Mesodermal cell (in vitro differentiated cells): Measurements from ENCODE around the gene TUNAR.

Source experiments
- H3K27ac ChIP-seq: 2 replicates; pipeline ENCODE4 v1.7.0; 2013; ENCODE audit warnings: mild to moderate bottlenecking, low read depth, low read length, moderate library complexity; ENCODE audit not compliant: severe bottlenecking
- H3K36me3 ChIP-seq: 2 replicates; pipeline ENCODE4 v1.7.1; 2013; ENCODE audit warnings: mild to moderate bottlenecking, low read length, moderate library complexity; ENCODE audit not compliant: control insufficient read depth, insufficient read depth
- H3K4me1 ChIP-seq: one replicate; pipeline ENCODE4 v1.7.1; 2013; ENCODE audit warnings: mild to moderate bottlenecking, low read length; ENCODE audit not compliant: insufficient read depth, control insufficient read depth, poor library complexity, severe bottlenecking
- H3K4me3 ChIP-seq: 2 replicates; pipeline ENCODE4 v1.7.0; 2013; ENCODE audit warnings: low read length, control low read depth, mild to moderate bottlenecking; ENCODE audit not compliant: insufficient read depth, poor library complexity, severe bottlenecking; ENCODE audit errors: extremely low read depth
- H3K9me3 ChIP-seq: 2 replicates; pipeline ENCODE4 v1.7.1; 2013; ENCODE audit warnings: mild to moderate bottlenecking, low read length, moderate library complexity; ENCODE audit not compliant: control insufficient read depth
- whole genome bisulfite sequencing, 2 experiments: methylation state at CpG; one replicate each; pipeline ENCODE4 v1.1.5; 2013; ENCODE audit warnings: missing lambda C conversion rate in 2 of 2; ENCODE audit not compliant: insufficient coverage in 2 of 2; 5-methylcytosine and 5-hydroxymethylcytosine counted together

Gene TUNAR

GRCh38 chr14:95889236-95889979 lies 12.8 kb downstream of the TUNAR start:
- H3K27ac ChIP-seq = no peak overlapping the region
- peaks cover 6% of the 10 kb centered on the region for H3K4me1 ChIP-seq
- no peaks in the 10 kb centered on the region for H3K9me3 ChIP-seq
- no peaks in the 10 kb centered on the region for H3K36me3 ChIP-seq
- H3K4me3 ChIP-seq = no peak overlapping the region
- WGBS, 2 experiments = 87 to 93% methylated on average over 5 to 7 of the region's 11 CpGs

GRCh38 chr14:95891742-95892141 lies 15.1 kb downstream of the TUNAR start:
- Histone ChIP-seq H3K4me1 (peaks cover 3% of the 10 kb centered on the region), H3K4me3 (no peak overlapping the region), H3K27ac (no peak overlapping the region), H3K36me3 (no peaks in the 10 kb centered on the region), H3K9me3 (no peaks in the 10 kb centered on the region)
- WGBS, 2 experiments = 81 to 96% methylated on average over 3 of the region's 3 CpGs

GRCh38 chr14:95892142-95892541 lies 15.5 kb downstream of the TUNAR start:
- 94 to 99% methylated on average over 11 of the region's 11 CpGs for WGBS, 2 experiments

GRCh38 chr14:95895720-95896119 lies 19.1 kb downstream of the TUNAR start:
- Histone ChIP-seq H3K36me3 (no peaks in the 10 kb centered on the region), H3K4me1 (peaks cover 3% of the 10 kb centered on the region), H3K4me3 (no peak overlapping the region), H3K27ac (no peak overlapping the region), H3K9me3 (no peaks in the 10 kb centered on the region)
- WGBS, 2 experiments = 60 to 72% methylated on average over 7 to 9 of the region's 10 CpGs

More at GRCh38 chr14:95892142-95892541, 15.5 kb downstream of the TUNAR start:
- H3K27ac ChIP-seq = no peak overlapping the region
- no peak overlapping the region for H3K4me3 ChIP-seq
- no peaks in the 10 kb centered on the region for H3K9me3 ChIP-seq
- no peaks in the 10 kb centered on the region for H3K36me3 ChIP-seq
- peaks cover 3% of the 10 kb centered on the region for H3K4me1 ChIP-seq

GRCh38 chr14:95896498-95897135 lies 20.0 kb downstream of the TUNAR start:
- Histone ChIP-seq H3K4me3 (no peak overlapping the region), H3K9me3 (no peaks in the 10 kb centered on the region), H3K4me1 (no peaks in the 10 kb centered on the region), H3K36me3 (no peaks in the 10 kb centered on the region), H3K27ac (no peak overlapping the region)
- WGBS, 2 experiments = 77 to 79% methylated on average over 5 to 7 of the region's 7 CpGs

GRCh38 chr14:95897280-95897679 lies 20.6 kb downstream of the TUNAR start:
- Histone ChIP-seq H3K4me1 (no peaks in the 10 kb centered on the region), H3K27ac (no peak overlapping the region), H3K4me3 (no peak overlapping the region), H3K36me3 (no peaks in the 10 kb centered on the region), H3K9me3 (no peaks in the 10 kb centered on the region)
- WGBS, 2 experiments = 94 to 100% methylated on average over 2 to 3 of the region's 3 CpGs

- Histone ChIP-seq H3K27ac (no peak overlapping the region), H3K4me3 (no peak overlapping the region), H3K9me3 (no peaks in the 10 kb centered on the region), H3K4me1 (no peaks in the 10 kb centered on the region), H3K36me3 (no peaks in the 10 kb centered on the region)
- 92 to 93% methylated on average over 3 to 5 of the region's 6 CpGs for WGBS, 2 experiments
Observed at GRCh38 chr14:95901054-95901453, 24.4 kb downstream of the TUNAR start.

- H3K4me1 ChIP-seq = no peaks in the 10 kb centered on the region
- WGBS, 2 experiments = 89 to 98% methylated on average over 9 of the region's 10 CpGs
- H3K9me3 ChIP-seq = no peaks in the 10 kb centered on the region
Observed at GRCh38 chr14:95902273-95902826, 25.7 kb downstream of the TUNAR start.

GRCh38 chr14:95903165-95903564 lies 26.5 kb downstream of the TUNAR start:
- WGBS, 2 experiments = 89 to 90% methylated on average over 3 to 5 of the region's 5 CpGs
- H3K9me3 ChIP-seq = no peaks in the 10 kb centered on the region
- no peaks in the 10 kb centered on the region for H3K36me3 ChIP-seq
- no peaks in the 10 kb centered on the region for H3K4me1 ChIP-seq
- H3K4me3 ChIP-seq = no peak overlapping the region
- no peak overlapping the region for H3K27ac ChIP-seq

More at GRCh38 chr14:95902273-95902826, 25.7 kb downstream of the TUNAR start:
- H3K36me3 ChIP-seq = no peaks in the 10 kb centered on the region
- H3K27ac ChIP-seq = no peak overlapping the region
- H3K4me3 ChIP-seq = no peak overlapping the region

GRCh38 chr14:95903616-95904107 lies 27.0 kb downstream of the TUNAR start:
- 85 to 94% methylated on average over 2 to 4 of the region's 4 CpGs for WGBS, 2 experiments
- H3K36me3 ChIP-seq = no peaks in the 10 kb centered on the region
- no peaks in the 10 kb centered on the region for H3K9me3 ChIP-seq
- H3K4me1 ChIP-seq = no peaks in the 10 kb centered on the region
- H3K4me3 ChIP-seq = no peak overlapping the region
- H3K27ac ChIP-seq = no peak overlapping the region
